GM12891 (cell line): ENCODE measurements around the gene PTPRJ.
A peak's percentile ranks its signal among the peaks of the same experiment; 100 is the strongest.
"Not testable (repeated sequence)": the region's sequence is repeated elsewhere in the genome, so short reads cannot be mapped to it uniquely, and the experiment has no call there.

Experiments used
- DNase-seq: peaks from one replicate; pipeline ENCODE4 v3.0.0; 2011; ENCODE audit warnings: low spot score; ENCODE audit not compliant: insufficient read length
- FAIRE-seq: peaks from 2 replicates; lab custom pipeline; 2011; peaks lifted over from hg19 to GRCh38; lab: Jason Lieb, UNC
- PAX5 ChIP-seq: IDR thresholded peaks from 2 replicates; pipeline ENCODE4 v1.6.1; 2011; ENCODE audit warnings: low read length, moderate library complexity, mild to moderate bottlenecking; ENCODE audit not compliant: insufficient read depth, severe bottlenecking
- POLR2A ChIP-seq: IDR thresholded peaks from 2 replicates; pipeline ENCODE4 v1.6.1; 2011; ENCODE audit warnings: low read depth, low read length, control low read depth
- POLR2AphosphoS5 ChIP-seq: IDR thresholded peaks from 2 replicates; pipeline ENCODE4 v1.6.1; 2011; ENCODE audit warnings: low read depth, low read length, control low read depth
- POU2F2 ChIP-seq: IDR thresholded peaks from 2 replicates; pipeline ENCODE4 v1.6.1; 2011; ENCODE audit warnings: low read depth, mild to moderate bottlenecking, control low read depth, low read length, moderate library complexity
- SPI1 ChIP-seq: IDR thresholded peaks from 2 replicates; pipeline ENCODE4 v1.6.1; 2011; ENCODE audit warnings: low read depth, low read length, control low read depth
- TAF1 ChIP-seq: IDR thresholded peaks from 2 replicates; pipeline ENCODE4 v1.6.1; 2011; ENCODE audit warnings: low read depth, low read length, control low read depth

Gene PTPRJ

GRCh38 chr11:48168815-48169214, 188.5 kb downstream of the PTPRJ start:
- DNase-seq (no peak), FAIRE-seq (no peak)
- TF ChIP-seq SPI1 (no peak), POLR2AphosphoS5 (no peak), POU2F2 (no peak), PAX5 (no peak), POLR2A (no peak), TAF1 (no peak)

- TF ChIP-seq SPI1 (no peak), POU2F2 (no peak), POLR2AphosphoS5 (no peak)
- FAIRE-seq (no peak), DNase-seq (no peak)
Measured at GRCh38 chr11:48169259-48169658, 188.9 kb downstream of the PTPRJ start.

- TF ChIP-seq POLR2A, result no peak
- TF ChIP-seq POLR2AphosphoS5, result no peak
- TF ChIP-seq POU2F2, result no peak
- no peak for TF ChIP-seq SPI1
- no peak for FAIRE-seq
Measured at GRCh38 chr11:48169717-48170116, 189.4 kb downstream of the PTPRJ start.

GRCh38 chr11:48170241-48171233, 190.2 kb downstream of the PTPRJ start:
- DNase-seq (no peak), FAIRE-seq (no peak)
- no peak for TF ChIP-seq POU2F2
- TF ChIP-seq PAX5, result no peak
- no peak for TF ChIP-seq POLR2A
- TF ChIP-seq POLR2AphosphoS5, result no peak
- no peak for TF ChIP-seq TAF1
- TF ChIP-seq SPI1, result no peak

More at GRCh38 chr11:48169717-48170116, 189.4 kb downstream of the PTPRJ start:
- DNase-seq, result no peak

GRCh38 chr11:48172818-48173609, 192.7 kb downstream of the PTPRJ start:
- peak; percentile 76 for FAIRE-seq
- peak; percentile 43 for DNase-seq
- TF ChIP-seq PAX5 (no peak), SPI1 (no peak), POLR2AphosphoS5 (no peak), POU2F2 (no peak), POLR2A (no peak), TAF1 (no peak)

GRCh38 chr11:48177661-48178060, 197.3 kb downstream of the PTPRJ start:
- DNase-seq, result no peak
- TF ChIP-seq PAX5 (no peak), POLR2A (no peak), POLR2AphosphoS5 (no peak), POU2F2 (no peak), TAF1 (no peak)
- no peak for FAIRE-seq

- DNase-seq, result no peak
- FAIRE-seq, result no peak
- TF ChIP-seq SPI1, result no peak
- no peak for TF ChIP-seq PAX5
- no peak for TF ChIP-seq POLR2AphosphoS5
- TF ChIP-seq POU2F2, result no peak
- TF ChIP-seq POLR2A, result no peak
- no peak for TF ChIP-seq TAF1
Measured at GRCh38 chr11:48180627-48181026, 200.3 kb downstream of the PTPRJ start.

GRCh38 chr11:48182860-48183526, 202.6 kb downstream of the PTPRJ start:
- no peak for FAIRE-seq
- TF ChIP-seq PAX5, result no peak
- no peak for TF ChIP-seq POLR2AphosphoS5
- TF ChIP-seq SPI1, result no peak
- no peak for TF ChIP-seq POLR2A
- no peak for TF ChIP-seq POU2F2
- TF ChIP-seq TAF1, result no peak
- no peak for DNase-seq

- no peak for DNase-seq
- FAIRE-seq, result no peak
- TF ChIP-seq TAF1, result no peak
- no peak for TF ChIP-seq PAX5
- no peak for TF ChIP-seq SPI1
- no peak for TF ChIP-seq POLR2AphosphoS5
- TF ChIP-seq POU2F2, result no peak
- no peak for TF ChIP-seq POLR2A
Measured at GRCh38 chr11:48184452-48184851, 204.1 kb downstream of the PTPRJ start.

GRCh38 chr11:48190906-48191654, 210.7 kb downstream of the PTPRJ start:
- not testable (repeated sequence) for DNase-seq, FAIRE-seq
